GM12874 (cell line): ENCODE data around the gene SFT2D1.

Experiments
- TF ChIP-seq, protein P1 (sequence below): IDR thresholded peaks from 2 replicates; pipeline ENCODE4 v1.5.1; 2011; ENCODE audit warnings: low read depth, mild to moderate bottlenecking, control low read depth, low read length, moderate library complexity; ENCODE audit not compliant: insufficient read depth

The SFT2D1 gene

GRCh38 chr6:166314454-166314853 is 27.9 kb downstream of the SFT2D1 start:
- TF ChIP-seq, protein P1, sequence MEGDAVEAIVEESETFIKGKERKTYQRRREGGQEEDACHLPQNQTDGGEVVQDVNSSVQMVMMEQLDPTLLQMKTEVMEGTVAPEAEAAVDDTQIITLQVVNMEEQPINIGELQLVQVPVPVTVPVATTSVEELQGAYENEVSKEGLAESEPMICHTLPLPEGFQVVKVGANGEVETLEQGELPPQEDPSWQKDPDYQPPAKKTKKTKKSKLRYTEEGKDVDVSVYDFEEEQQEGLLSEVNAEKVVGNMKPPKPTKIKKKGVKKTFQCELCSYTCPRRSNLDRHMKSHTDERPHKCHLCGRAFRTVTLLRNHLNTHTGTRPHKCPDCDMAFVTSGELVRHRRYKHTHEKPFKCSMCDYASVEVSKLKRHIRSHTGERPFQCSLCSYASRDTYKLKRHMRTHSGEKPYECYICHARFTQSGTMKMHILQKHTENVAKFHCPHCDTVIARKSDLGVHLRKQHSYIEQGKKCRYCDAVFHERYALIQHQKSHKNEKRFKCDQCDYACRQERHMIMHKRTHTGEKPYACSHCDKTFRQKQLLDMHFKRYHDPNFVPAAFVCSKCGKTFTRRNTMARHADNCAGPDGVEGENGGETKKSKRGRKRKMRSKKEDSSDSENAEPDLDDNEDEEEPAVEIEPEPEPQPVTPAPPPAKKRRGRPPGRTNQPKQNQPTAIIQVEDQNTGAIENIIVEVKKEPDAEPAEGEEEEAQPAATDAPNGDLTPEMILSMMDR, result no peak

DNA sequence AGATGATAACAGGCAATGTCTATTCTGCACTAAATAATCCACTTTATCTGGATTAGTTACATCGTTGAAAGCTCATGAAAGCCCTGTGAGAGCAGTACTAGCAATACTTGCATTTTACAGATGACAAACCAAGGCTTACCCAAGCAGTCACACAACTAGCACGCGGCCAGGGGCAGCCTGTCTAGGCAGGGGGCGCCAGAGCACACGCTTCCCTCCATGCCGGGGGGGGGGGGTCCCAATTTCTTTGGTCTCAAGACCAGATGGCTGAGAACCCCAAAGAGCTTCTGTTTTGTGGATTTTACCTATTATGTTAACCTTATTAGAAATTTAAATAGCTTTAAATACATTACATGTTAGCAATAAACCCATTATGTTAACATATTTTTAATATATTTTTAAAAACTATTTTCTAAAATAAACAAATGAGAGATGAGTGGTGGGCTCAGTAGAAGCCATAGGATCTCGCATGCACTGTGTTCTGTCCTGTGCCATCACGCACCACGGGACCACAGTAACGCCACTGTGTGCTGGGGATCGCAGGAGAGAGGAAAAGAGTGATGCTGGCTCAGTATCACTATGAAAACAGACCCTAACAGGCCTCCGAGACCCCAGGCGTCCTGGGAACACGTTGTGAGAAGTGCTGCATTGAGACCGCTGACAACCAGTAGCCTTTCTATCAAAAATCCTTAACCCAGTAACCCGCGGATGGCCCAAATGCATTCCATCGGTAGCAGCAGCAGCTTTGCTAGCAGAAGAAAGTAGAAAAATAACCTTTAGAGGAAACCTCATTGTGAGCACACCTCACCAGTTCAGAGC is 28.9 kb downstream of the SFT2D1 start:
- TF ChIP-seq, protein P1, result peak; percentile 78

DNA sequence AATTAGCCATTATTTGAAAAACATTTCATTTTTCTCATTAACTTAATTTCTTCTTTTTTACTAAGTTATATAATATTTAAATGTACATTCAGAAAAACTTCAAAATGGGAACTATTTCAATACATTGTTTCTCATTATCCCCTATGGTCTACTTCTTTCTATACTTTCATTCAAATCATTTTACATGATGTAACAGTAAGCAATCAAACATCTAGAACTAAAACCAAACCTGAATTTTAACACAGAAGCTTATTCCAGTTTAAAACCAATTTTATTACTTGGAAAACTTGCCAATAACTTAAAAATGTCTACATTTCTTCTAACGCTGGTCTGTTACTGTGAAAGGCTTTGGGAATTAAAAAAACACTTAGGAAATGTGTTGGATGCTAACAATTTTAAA is 29.5 kb downstream of the SFT2D1 start:
- TF ChIP-seq, protein P1, result no peak

DNA sequence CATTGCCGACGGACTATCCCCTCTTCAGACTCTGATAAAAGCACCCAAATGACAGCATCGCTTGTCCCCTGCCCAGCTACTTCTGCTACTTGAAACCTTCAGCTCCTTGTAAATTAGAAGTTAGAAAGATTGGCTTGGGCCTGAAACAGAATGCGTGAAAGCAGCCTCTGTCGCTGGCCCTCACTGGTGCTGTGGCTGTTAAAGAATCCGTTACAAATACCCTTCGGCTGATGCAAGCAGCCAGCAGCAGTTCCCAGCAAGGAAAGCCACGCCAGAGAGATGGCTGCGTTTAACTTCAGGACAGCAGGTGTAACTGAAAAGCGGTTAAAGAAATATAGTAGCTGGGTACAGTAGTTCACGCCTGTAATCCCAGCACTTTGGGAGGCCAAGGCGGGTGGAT is 31.7 kb downstream of the SFT2D1 start:
- TF ChIP-seq, protein P1, result no peak

- TF ChIP-seq, protein P1, result no peak
Observed at GRCh38 chr6:166309977-166310376, 32.4 kb downstream of the SFT2D1 start.

DNA sequence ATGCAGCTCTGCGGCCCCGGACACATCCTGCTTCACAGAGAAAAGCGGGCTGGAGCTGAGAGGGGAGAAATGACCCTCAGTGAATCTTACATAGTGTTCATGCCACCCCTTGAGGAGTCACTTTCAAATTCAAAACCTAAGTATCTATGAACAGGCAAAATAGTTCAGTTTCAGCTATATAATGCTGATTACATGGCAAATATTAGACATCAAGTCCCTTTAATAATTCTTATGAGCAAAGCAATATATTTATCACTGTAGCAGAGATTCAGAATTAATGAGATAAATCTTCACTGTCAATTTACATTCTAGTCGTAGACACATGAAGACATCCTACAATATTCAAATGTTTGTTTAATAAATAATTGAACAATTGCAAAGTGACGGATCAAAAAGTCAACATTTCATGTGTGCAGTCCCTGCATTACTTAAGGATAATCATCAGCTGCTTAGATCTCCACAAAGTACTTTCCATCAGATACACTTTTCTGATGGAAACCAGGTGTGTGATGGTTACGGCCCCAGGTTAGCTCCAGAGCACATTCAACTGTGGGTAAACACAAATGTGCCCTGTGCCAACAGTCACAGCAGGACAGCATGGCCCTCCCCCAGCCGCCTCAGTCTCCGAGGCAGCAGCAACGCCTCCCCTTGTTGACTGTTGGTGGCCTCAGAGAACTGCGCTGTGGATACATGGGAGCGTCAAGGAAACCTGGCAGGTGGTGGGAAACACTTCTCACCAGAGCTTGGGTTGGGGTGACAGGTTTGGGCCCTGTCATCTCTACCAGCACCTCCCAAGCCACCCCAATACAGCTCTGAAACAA is 33.4 kb downstream of the SFT2D1 start:
- TF ChIP-seq, protein P1, result no peak

GRCh38 chr6:166308033-166308768 is 34.1 kb downstream of the SFT2D1 start, which contains the start of gene PRR18:
TSS of gene PRR18 (minus strand) at chr6:166308392. CDS start at chr6:166308142, 250 bp downstream.
- TF ChIP-seq, protein P1, result no peak
